Activated CD8-positive, alpha-beta T cell treated with anti-CD3 and anti-CD28 coated beads for 36 hours (primary cell): ENCODE data around the gene LRRIQ4. TPM values are rescaled to one million over a fixed set of nuclear protein-coding genes. Genes with fewer than 3 reads are reported as not detected.

Experiments used
- ATAC-seq: fragments of 200-7000 bp; cut with Tn5 transposase; one replicate; pipeline ENCODE4 v1.10.0; 2021; ENCODE audit warnings: mild to moderate bottlenecking, moderate library complexity
- CTCF ChIA-PET: fragments of 350-600 bp; sonication (Branson Sonifier 250); formaldehyde crosslinking; loops from one replicate; lab custom pipeline; 2021; ENCODE audit warnings: antibody characterized with exemption; lab: Charles Lee
- POLR2A ChIA-PET: fragments of 350-600 bp; sonication (Branson Sonifier 250); formaldehyde crosslinking; loops from one replicate; lab custom pipeline; 2021; ENCODE audit warnings: antibody characterized with exemption; lab: Charles Lee
- DNase-seq: peaks from one replicate; pipeline ENCODE4 v3.0.0-alpha.2; 2020
- H3K27ac Mint-ChIP-seq: one replicate; pipeline ENCODE4 v1.8.0; 2021; ENCODE audit warnings: mild to moderate bottlenecking, mixed read lengths
- H3K27me3 Mint-ChIP-seq: one replicate; pipeline ENCODE4 v1.8.0; 2021; ENCODE audit warnings: mixed read lengths
- H3K36me3 Mint-ChIP-seq: one replicate; pipeline ENCODE4 v1.8.0; 2021; ENCODE audit warnings: low read depth, mixed read lengths
- H3K4me1 Mint-ChIP-seq: one replicate; pipeline ENCODE4 v1.8.0; 2021; ENCODE audit warnings: low read depth, mixed read lengths
- H3K4me3 Mint-ChIP-seq: one replicate; pipeline ENCODE4 v1.8.0; 2021; ENCODE audit warnings: mild to moderate bottlenecking, moderate library complexity, mixed read lengths
- H3K9me3 Mint-ChIP-seq: one replicate; pipeline ENCODE4 v1.8.0; 2021; ENCODE audit warnings: mixed read lengths
- CTCF ChIP-seq: fragments of 200-600 bp; IDR thresholded peaks from one replicate; pipeline ENCODE4 v1.8.0; 2022; ENCODE audit warnings: antibody characterized with exemption, mild to moderate bottlenecking
- intact Hi-C: fragments of 100-400 bp; cut with micrococcal nuclease; formaldehyde crosslinking; loops from one replicate; pipeline ENCODE4 v1.10.0; 2022
- total RNA-seq, 2 experiments: library from RNA; stranded (reverse); gene quantifications; one replicate each; pipeline ENCODE4 v1.2.3, GENCODE V29; 2021

LRRIQ4 gene
- total RNA-seq, 2 experiments from 2014 or later: 0.18 TPM; not detected in 1

- peaks cover 14% of the 10 kb centered on the region for H3K4me1 Mint-ChIP-seq
- no peaks in the 10 kb centered on the region for H3K27me3 Mint-ChIP-seq
- H3K4me3 Mint-ChIP-seq: no peak overlapping the region
- no peak for DNase-seq
- intact Hi-C loops: no loop called here
- no peak for TF ChIP-seq CTCF
- H3K27ac Mint-ChIP-seq: no peak overlapping the region
- no peaks in the 10 kb centered on the region for H3K9me3 Mint-ChIP-seq
- ChIA-PET POLR2A (interaction anchor here (1.4 kb wide), 1 partner anchor 19 kb away, joined by 3 read pairs; no protein-coding TSS in a partner anchor), CTCF (no interaction called here)
- ATAC-seq: no peak
- H3K36me3 Mint-ChIP-seq: peaks cover 19% of the 10 kb centered on the region
These were observed 20.3 kb upstream of the LRRIQ4 start for GRCh38 chr3:169792359-169792758.

GRCh38 chr3:169804681-169805080, 8.0 kb upstream of the LRRIQ4 start:
- CTCF ChIA-PET: no interaction called here

GRCh38 chr3:169809230-169809795, 3.4 kb upstream of the LRRIQ4 start:
- ATAC-seq: no peak
- Mint-ChIP-seq H3K27me3 (no peaks in the 10 kb centered on the region), H3K9me3 (no peaks in the 10 kb centered on the region), H3K27ac (no peak overlapping the region), H3K4me1 (peaks cover 23% of the 10 kb centered on the region), H3K36me3 (peaks cover 6% of the 10 kb centered on the region), H3K4me3 (no peak overlapping the region)
- POLR2A ChIA-PET: no interaction called here
- intact Hi-C loops: no loop called here
- DNase-seq: no peak
- TF ChIP-seq CTCF: no peak
- CTCF ChIA-PET: interaction anchor here (1.4 to 1.5 kb wide), 2 partner anchors 36 to 54 kb away, joined by 4 to 7 read pairs; partner anchors contain the start of gene MYNN

More at GRCh38 chr3:169804681-169805080, 8.0 kb upstream of the LRRIQ4 start:
- intact Hi-C loops: no loop called here
- ATAC-seq: no peak
- H3K4me1 Mint-ChIP-seq: peaks cover 5% of the 10 kb centered on the region
- H3K9me3 Mint-ChIP-seq: no peaks in the 10 kb centered on the region
- POLR2A ChIA-PET: no interaction called here
- H3K27ac Mint-ChIP-seq: no peak overlapping the region
- H3K4me3 Mint-ChIP-seq: no peak overlapping the region
- DNase-seq: no peak
- no peak for TF ChIP-seq CTCF
- H3K27me3 Mint-ChIP-seq: no peaks in the 10 kb centered on the region
- H3K36me3 Mint-ChIP-seq: peaks cover 10% of the 10 kb centered on the region

- intact Hi-C loops: loop anchor here (2.0 to 5.0 kb wide), 2 partner anchors 39 to 156 kb away; partner anchors contain the start of genes MYNN and SEC62
- peak; percentile 55 for DNase-seq
- Mint-ChIP-seq H3K36me3 (peaks cover 8% of the 10 kb centered on the region), H3K4me3 (peak overlapping the region; percentile 81), H3K27me3 (no peaks in the 10 kb centered on the region), H3K4me1 (peaks cover 24% of the 10 kb centered on the region), H3K9me3 (peaks cover 16% of the 10 kb centered on the region), H3K27ac (peak overlapping the region; percentile 80)
- no peak for TF ChIP-seq CTCF
- ChIA-PET POLR2A (interaction anchor here (0.8 to 2.5 kb wide), 8 partner anchors 13 to 155 kb away, joined by 3 to 13 read pairs (median 3); partner anchors contain the start of genes ACTRT3, MYNN and SEC62), CTCF (interaction anchor here (0.8 to 3.2 kb wide), 2 partner anchors 34 to 39 kb away, joined by 3 to 17 read pairs; partner anchors contain the start of gene MYNN)
- peak; percentile 24 for ATAC-seq
These were observed 889 bp upstream of the LRRIQ4 start for GRCh38 chr3:169811631-169812331.
